Dedifferentiated amniotic fluid mesenchymal stem cell (primary cell): ENCODE measurements around the gene SLCO3A1.
A peak's percentile ranks its signal among the peaks of the same experiment; 100 is the strongest.

Experiments used
- DNase-seq: peaks from one replicate; pipeline ENCODE4 v3.0.0-alpha.2; 2016; ENCODE audit errors: extremely low spot score

Gene SLCO3A1

DNA sequence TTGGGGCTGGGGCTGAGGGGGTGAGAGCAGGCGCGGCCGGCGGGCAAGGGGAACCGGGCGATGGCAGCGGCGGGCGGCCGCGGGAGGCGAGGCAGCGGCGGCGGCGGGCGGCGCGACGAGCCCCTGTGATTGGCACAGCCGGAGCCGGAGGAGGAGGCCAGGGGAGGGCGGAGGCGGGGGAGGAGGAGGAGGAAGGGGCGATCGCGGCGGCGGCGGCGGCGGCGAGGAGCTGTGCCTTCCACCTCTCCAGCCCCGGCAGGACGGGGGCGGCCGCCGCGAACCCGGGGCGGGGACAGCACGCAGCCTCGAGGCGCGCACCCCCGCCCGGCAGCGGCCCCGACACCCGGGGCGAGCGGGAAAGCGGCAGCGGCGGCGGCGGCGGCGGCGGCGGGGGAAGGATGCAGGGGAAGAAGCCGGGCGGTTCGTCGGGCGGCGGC lies at the start of gene SLCO3A1:
SLCO3A1 (plus strand) TSS at position 198 of the 437 bp plus-strand sequence.
- peak; percentile 48 for DNase-seq

DNA sequence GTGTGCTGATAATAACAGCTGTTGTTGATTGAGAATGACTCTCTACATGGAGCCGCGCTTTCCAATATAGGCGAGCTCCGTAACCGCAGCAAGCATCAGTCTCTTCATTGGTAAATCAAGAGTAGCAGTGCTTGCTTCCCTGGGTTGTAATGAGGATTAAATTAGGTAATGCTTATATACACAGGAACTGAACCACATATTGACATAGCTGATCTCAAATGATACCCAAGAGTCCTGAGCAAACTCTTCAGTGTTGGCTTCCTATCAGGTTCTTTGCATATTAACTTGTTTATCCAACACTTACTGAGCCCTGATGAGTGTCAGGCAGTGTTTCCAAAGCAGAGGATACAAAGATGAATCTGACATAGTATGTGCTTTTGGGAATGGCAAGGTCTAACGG lies 46.4 kb upstream of the SLCO3A1 start:
- no peak for DNase-seq

DNA sequence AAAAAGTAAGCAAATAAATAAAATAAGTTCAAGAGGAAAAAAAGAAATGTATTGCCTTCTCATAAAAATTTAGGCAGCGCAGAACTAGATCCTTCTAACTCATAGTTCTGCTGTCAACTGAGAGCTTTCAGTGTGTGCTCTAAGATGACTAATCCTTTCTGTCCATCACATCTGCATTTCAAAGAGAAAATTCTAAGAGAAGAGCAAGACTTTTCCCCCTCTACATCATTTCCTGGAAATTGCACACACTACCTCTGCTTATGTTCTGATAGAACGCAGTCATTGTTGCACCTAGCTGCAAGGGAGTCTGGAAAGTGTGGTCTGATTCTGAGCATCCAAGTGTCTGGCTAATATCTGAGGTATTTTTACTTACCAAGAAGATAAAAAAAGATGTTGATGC lies 39.6 kb upstream of the SLCO3A1 start:
- no peak for DNase-seq

DNA sequence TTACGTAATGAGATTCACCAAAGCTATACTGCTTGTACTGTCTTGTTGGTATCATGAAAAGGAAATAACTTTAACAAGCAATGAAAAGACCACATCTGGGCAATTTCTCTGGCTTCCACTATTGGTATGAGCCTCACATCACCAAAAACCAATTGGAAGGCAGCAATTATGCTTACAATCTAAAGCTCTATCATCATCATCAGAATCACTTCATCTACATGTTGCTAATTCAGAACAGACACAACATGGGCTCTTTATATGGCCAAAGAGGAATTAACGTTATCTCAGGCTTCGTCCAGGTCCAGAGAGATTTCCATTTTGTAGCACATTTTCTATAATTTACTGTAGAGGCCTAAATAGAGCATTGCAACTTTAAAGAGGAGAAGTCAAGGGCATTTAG lies 36.6 kb upstream of the SLCO3A1 start:
- DNase-seq, result no peak

DNA sequence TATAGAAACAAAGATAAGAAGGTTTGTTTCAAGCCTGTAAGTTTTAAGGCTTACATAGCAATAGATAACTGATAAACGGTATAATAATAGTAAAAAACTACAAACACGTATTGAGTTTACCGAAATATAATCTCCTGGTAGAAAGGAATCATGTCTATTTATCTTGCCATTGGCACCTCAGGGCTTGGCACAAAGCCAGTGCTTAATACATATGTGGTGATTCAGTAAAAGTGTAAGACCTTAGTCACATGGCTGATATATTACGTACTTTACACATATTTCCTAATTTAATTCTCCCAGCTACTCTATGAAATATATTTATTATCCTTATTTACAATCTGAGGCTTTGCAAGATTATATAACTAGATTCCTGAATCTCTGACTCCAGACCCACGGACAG lies 32.0 kb upstream of the SLCO3A1 start:
- DNase-seq, result no peak

DNA sequence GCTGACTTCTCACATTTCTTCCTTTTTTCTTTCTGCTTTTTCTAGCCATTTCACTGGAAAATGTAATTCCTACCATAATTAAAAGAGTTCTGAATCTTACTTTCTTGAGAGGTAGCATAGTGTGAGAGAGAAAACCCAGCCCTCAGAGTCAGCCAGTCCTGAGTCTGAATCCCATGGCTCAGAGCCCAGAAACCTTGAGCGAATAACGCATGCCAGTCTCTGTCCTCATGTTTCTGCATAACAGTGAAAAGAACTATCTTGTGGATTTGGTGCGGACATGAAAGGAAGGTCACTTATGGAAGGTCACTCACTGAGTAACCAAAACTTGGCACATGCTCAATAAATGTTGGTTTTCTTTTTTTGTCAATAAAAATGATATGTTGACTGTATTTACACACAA lies 29.3 kb upstream of the SLCO3A1 start:
- DNase-seq, result no peak

DNA sequence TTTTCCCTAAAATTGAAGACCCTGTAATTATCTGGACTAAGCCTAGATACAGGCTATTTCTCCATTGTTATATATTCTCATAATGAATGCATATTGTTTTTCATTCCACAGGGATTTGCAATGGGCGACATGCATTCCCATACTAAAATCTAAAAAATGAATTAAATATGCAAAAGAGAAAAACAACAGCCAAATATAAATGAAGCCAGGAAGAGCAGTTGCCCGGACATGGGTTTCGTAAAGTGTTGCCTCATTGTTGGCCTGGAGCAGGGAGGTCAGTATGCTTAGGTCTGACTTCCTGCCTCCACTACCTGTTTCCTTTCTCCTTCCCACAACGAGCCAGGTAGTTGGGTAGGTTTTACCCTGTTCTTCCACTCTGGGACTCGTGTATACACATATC lies 27.1 kb upstream of the SLCO3A1 start:
- DNase-seq, result no peak

DNA sequence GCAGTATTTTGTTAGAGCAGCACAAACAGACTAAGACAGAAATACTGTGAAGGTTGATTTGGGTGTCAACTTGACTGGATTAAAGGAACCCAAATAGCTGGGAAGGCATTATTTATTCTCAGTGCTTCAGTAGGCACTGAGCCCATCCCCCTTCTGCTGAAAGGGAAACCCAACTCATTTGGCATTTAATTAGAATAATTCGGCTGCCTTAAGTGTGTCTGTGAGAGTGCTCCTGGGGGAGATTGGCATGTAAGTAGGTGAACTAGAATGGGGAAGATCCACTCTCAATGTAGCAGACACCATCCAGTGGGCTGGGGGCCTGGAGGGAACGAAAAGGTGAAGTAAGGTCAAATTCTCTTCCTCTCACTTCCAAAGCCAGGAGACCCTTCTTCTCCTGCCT lies 20.5 kb upstream of the SLCO3A1 start:
- DNase-seq, result no peak

DNA sequence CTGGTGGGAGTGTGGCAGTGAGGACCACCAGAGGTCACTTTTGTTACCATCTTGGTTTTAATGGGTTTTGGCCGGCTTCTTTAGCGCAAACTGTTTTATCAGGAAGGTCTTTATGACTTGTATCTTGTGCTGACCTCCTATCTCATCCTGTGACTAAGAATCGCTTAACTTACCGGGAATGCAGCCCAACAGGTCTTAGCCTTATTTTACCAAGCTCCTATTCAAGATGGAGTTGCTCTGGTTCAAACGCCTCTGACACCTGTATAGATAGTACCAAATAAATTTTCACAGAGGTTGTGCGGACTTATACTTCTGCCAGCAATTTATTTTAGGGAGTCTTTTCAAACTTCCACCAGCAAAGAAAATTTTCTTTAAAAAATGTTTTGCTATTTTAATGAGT lies 13.6 kb upstream of the SLCO3A1 start:
- DNase-seq, result no peak

DNA sequence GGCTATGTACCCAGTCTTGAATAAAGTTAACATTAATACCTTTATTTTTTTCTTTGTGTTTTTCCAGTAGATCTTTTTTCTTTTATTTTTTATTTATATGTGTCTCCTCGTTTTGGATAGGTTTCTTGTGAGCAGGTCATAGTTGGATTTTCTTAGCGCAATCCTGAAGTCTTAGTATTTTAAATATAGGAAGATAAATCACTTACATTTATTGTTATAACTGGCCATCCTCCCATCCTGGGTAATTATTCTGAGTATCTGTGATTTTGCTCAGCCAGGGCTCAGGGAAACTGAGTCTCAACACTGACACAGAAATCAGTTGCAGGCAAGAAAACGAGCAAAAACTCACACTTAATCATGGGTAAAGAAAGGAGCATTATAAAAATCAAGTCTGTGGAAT lies 11.6 kb upstream of the SLCO3A1 start:
- no peak for DNase-seq

DNA sequence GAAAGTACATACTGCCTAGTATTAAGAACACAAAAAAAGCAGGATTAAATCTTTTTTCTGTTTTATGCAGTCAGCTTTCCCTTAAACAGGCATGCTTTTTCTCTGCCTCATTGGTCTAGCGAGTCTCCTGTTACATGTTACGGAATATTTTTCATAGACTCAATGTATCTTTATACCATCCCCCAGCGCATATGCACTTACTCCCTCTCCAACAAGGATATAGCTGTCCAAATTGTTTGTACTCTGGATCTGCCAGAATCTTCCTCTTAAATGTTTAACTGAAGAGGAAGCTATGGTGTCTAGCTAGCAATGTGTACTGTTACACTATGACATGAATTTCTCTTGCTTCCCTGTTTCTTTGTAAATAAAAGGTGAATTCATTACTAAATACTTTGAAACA lies 9.2 kb upstream of the SLCO3A1 start:
- no peak for DNase-seq

DNA sequence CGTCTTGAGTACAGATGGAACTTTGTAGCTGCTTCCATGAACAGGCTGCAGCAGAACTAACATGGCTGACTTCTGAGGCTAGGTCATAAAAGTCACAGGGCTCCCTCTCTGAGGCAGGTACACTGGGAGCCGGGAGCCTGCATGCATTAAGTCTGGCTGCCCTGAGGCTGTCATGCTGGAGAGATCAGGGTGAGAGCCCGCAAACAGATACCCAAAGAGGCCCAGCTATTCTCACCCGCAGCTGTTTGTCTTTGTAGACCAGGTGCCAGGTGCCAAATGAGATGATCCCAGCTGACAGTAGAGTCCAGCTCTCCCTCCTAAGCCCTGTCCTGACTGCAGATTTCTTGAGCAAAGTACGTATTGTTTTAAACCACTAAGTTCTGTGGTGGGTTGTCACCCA lies 8.6 kb upstream of the SLCO3A1 start:
- DNase-seq, result no peak

DNA sequence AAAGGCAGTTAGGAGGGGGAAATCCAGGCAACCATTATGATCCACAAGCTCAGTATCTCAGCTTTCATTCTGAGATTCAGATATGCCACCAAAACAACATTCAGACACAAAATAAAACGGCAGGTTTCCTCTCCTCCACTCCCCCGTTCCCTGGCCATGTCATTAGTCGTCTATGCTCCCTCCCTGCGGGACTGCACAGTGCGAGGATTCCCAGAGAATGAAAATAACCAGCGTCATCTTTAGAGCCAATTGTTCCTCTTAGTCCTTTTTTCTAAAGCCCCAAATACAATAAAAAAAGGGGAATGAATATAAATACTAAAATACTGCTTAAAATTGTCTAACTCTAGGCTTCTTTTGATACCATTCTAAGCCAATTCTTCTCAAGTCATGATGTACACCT lies 7.8 kb upstream of the SLCO3A1 start:
- DNase-seq, result no peak

DNA sequence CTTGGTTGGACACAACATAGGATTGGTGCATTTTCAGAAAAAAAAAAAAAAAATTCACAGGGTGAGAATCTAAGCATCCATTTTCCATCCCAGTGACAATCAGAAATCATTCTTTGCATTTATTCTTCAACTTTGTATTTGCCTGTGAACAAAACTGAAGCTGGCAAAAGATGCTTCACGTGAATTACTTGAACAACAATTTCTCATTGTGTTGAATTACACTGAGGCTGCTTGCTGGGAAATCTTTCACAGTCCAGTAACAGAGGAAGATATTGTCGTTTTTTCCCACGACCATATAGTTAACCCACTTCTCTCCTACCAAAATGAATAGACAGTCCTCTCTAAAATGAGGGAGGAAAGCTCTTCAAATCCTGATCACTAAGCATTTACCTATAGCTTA lies 4.3 kb upstream of the SLCO3A1 start:
- no peak for DNase-seq

DNA sequence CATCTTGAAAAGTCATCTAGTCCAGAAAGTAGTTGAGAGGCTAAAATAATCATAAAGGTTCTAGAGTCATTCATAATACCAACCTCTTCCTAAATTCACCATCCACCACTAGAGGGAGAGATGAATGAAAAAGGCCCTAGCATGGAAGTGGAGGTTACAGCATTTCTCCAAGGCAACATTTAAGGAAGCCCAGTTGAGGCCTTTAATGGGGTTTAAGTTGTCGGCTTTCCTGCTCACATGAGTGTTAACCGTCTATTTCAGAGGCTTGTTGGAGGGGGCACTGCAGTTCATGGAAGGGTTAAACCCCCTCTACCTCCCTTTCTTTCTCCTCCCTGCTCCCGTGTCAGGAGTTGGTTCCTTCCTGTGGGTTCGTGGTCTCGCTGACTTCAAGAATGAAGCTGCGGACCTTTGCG lies 3.8 kb upstream of the SLCO3A1 start:
- peak; percentile 48 for DNase-seq

DNA sequence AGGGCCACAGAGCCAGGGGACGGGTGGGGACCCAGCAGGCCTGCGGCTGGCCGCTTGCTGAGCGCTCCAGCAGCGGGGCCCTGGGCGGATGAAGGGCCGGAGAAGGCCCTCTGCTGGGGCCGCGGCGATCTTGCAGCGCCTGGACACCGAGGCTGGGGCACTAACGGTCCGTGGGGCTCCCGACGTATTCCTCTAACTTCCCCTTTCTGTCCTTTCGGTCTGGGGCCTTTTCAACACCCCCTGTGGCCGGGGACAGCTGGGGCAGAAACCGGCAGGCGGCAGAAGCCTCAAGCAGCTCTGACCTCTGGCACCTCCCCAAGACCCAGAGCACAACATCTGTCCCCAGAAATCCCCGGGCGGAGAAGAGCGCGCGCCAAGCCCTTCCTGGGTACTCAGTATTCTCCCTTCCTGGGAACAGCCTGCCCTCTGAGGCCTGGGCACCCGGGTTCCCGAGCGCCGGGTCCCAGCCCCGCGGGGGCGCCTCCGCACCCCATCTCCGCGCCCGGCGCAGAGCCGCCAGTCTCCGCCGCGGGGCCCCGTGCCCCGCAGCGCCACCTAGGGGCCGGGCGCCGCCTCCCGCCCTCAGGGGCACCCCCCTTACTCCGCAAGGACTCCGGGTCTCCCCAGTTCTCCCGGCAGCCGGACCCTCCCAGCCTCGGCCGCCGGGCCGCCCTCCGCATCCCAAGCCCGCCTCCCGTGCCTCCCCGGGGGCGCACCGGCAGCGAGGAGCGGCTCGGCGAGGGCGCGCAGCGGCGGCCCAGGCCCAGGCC lies 582 bp upstream of the SLCO3A1 start:
- DNase-seq, result peak; percentile 45

DNA sequence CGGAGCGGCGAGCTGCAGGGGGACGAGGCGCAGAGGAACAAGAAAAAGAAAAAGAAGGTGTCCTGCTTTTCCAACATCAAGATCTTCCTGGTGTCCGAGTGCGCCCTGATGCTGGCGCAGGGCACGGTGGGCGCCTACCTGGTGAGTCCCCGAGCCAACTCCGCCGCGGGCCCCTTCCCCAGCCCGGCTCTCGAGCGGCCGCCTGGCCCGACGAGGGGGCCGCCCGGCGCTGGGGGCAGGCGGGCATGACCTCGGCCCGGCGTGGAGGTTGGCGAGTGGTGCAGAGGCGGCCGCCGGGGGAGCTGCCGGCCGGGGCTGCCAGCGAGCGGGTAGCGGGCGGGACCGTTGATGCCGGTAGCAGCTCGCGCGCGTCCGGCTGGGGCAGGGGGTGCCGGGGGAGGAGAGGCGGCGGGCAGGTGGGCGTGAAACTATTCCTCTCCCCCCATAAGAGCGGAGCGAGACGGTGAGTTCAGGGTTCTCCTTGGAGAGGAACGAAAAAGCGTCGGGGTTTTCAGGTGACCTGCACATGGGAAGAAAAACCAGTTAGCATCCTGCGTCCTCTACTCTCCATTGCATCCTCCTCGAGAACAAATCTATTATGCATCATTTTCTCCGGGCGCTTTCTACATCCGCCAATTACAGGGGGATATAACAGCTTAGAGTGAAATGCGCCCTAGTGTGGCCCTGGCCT lies 585 bp downstream of the SLCO3A1 start:
- DNase-seq, result no peak

DNA sequence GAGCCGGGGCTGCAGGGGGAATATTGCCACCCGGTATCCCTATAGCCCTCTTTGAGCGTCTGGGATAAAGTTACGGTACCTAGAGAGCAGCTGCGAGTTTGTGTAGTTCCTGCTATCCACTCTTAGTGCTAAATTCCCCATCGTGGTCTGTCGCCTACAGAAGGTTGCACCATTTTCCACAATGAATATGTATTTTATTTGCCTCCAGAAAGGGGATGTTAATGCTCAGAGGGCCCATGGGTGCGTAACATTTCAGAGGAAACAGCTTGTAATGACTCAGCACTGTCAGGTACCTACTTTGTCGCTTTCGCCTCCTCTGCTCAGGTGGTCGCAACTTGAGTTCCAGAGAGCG lies 1.1 kb downstream of the SLCO3A1 start:
- DNase-seq, result no peak

DNA sequence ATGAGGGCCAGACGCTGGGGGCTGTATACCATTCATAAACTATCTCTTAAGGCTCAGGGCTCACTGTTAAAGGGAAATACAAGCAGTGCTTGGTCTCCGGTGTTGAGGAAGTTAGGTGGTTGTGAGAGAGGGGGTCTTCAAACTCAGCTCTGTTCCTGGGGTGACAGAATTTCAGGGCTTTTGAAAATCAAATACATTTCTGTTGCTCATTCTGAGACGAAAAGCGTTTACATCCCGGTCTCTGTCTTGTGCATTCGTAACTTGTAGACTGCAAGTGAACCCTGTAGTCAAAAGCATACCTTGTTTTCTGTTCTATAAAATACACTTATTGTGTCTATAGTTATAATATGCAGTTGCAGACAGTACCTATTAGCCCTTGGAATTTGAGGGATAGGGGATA lies 1.7 kb downstream of the SLCO3A1 start:
- no peak for DNase-seq

DNA sequence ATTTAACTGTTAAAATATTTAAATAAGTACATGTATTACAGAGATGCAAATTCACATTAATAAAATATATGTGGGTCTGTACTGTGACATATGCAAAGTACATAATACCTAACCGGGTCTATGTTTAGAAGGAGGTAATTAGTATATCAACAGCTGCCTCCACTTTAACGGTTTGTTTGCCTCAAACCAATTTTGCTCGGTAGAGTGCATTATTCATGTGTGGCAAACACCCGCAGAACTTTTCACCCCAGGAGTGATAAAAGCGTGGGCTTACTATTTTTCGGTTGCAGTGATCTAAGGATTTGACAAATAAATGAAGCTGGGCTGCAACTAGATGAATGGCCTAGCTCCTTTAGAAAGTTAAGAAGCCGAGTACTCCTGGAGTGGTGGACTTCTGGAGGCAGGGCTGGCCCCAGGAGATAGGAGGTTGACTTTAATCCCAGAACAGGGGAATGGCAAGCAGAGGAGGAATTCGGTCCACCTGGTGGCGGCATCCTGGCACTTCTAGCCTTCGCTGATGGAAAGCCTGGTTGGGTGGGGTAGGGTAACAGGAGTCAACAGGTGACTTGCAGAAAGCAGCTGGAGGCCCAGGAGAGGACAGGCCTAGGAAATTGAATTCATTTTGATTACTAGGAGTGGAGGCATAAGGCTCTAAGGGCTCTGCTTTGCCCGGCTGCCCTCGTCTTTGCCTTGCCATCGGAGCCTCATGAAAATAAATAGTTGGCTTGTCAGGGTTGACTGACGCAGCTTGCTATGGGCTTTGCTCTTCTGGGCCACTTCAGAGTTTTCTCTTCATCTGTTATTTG lies 2.4 kb downstream of the SLCO3A1 start:
- DNase-seq, result no peak

DNA sequence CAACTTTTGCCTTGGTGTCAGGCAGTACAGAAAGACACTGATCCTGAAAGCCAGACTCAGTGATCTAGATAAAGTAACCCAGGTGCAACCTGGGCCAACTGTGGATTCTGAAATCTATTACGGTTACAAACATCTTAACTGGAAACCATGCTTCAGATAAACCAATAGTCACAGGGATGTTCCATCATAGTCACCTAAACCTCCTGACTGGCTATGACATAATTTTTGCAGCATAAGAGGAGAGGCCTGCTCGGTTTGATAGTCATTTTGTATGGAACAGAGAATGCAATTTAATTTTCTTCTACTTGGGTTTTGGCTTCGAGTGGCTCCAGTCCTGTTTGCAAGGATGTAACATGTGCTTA lies 3.7 kb downstream of the SLCO3A1 start:
- no peak for DNase-seq

DNA sequence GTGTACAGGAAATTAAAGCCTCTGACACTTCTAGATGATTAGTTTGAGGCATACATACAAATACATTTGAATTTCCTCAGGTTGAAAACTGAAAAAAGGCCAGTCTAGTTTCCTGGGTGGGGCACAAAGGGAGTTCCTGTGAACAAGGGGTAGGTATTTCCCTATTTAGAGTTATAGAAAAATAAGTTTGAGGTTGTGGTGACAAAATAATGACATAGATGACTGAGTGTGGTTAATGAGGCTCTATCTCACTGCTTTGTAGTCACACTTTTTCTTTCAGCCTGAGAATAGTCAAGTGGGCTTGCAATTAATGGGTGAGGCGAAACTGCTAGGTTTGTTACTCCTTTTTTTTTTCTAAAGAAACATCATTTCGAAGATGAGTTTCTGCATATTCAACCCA lies 4.3 kb downstream of the SLCO3A1 start:
- DNase-seq, result no peak

DNA sequence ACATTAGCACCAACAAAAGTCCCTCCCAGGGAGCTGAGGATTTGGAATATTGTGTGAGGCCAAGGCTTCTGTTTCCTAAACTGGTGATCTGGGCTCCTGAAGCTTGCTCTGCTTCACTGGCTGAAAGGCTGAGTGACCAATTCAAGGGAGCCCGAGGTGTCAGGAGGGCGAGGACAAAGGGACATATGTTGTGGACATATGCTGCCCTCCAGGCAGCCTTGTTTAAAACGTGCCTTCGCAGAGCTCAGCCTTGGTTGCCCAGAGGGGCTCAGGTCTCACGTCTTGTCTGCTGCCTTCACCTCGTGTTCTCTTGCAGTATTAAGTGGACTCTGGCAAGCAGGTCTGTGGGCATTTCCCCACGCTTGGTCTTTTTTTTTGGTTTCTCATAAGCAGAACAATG lies 7.0 kb downstream of the SLCO3A1 start:
- DNase-seq, result no peak
